ENCODE results near the gene MGAT3. TPM values are rescaled to one million over a fixed set of nuclear protein-coding genes. Genes with fewer than 3 reads are reported as not detected.

MGAT3 gene
- total and polyA plus RNA-seq, 2 of the 8 experiments (the other 6 are each of a cell fraction or from before 2014, with no cell fraction given) = 4.3 to 9.2 TPM

DNA sequence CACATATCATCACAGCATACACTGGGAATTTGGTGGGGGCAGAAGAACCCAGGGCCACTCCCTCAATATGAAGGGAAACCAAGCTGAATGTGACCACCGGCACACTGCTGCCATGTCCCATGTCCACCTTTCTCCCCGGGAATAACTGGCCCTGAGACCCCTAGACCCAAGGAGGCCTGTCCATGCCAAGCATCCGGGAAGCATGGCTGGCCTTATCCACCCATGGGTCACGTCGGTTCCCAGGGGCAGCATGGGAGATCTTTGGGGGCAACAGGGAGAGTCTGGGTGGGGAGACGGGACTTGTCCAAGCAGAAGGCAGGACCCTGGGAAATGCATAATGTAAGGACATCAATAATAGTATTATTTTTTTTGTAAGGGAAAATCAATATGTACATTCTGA is 34.9 kb downstream of the MGAT3 start (continued):
- TF ChIP-seq SUZ12 (IDR thresholded peaks at IDR 0.05; ENCODE audit: low read length) (no peak), EGR1 (IDR thresholded peaks at IDR 0.05; ENCODE audit: borderline replicate concordance, low read depth, low read length) (no peak), SAP30 (IDR thresholded peaks at IDR 0.05; ENCODE audit: insufficient read depth, insufficient replicate concordance, low read length) (no peak), TAF7 (optimal IDR thresholded peaks at IDR 0.05; ENCODE audit: borderline replicate concordance, low read depth, low read length) (no peak), HDAC2 (IDR thresholded peaks at IDR 0.05; ENCODE audit: borderline replicate concordance in 1 of 2, low read depth in 2 of 2, low read length in 2 of 2) (no peak)

Measured in H1 (cell line).